GM12801 (cell line): ENCODE measurements around the gene MRPL44.

Source experiments
- CTCF ChIP-seq: IDR thresholded peaks from one replicate; pipeline ENCODE4 v1.5.1; 2011; ENCODE audit warnings: control low read depth; ENCODE audit not compliant: insufficient read length; ENCODE audit errors: extremely low read depth

Gene MRPL44

GRCh38 chr2:223989856-223990232 is 32.6 kb downstream of the MRPL44 start:
- no peak for TF ChIP-seq CTCF

GRCh38 chr2:223991611-223992010 is 34.3 kb downstream of the MRPL44 start:
- no peak for TF ChIP-seq CTCF

GRCh38 chr2:223993634-223994232 is 36.5 kb downstream of the MRPL44 start:
- no peak for TF ChIP-seq CTCF

- TF ChIP-seq CTCF: no peak
These were observed 37.4 kb downstream of the MRPL44 start for GRCh38 chr2:223994562-223995162.

GRCh38 chr2:223995569-223995968 is 38.3 kb downstream of the MRPL44 start:
- TF ChIP-seq CTCF: no peak

GRCh38 chr2:223996391-223996790 is 39.1 kb downstream of the MRPL44 start:
- TF ChIP-seq CTCF: no peak

- TF ChIP-seq CTCF: no peak
These were observed 40.7 kb downstream of the MRPL44 start for GRCh38 chr2:223997938-223998337.
